HCT116 (cell line): ENCODE results near the gene RNF152. TPM values are rescaled to one million over a fixed set of nuclear protein-coding genes. Genes with fewer than 3 reads are reported as not detected.

Experiments
- ATAC-seq: fragments of 200-7000 bp; cut with Tn5 transposase; 2 replicates; pipeline ENCODE4 v1.9.1; 2020; ENCODE audit warnings: mild to moderate bottlenecking, moderate library complexity
- BruUV-seq: library from RNA; stranded (reverse); fragments of 400-500 nt; replicated peaks from 2 replicates; lab custom pipeline; 2021; lab: Mats Ljungman, UMichigan
- CTCF ChIA-PET: fragments of 300-600 bp; sonication (Branson Sonifier 250); formaldehyde crosslinking; loops from one replicate; lab custom pipeline; 2021; ENCODE audit warnings: antibody characterized with exemption; lab: Charles Lee
- POLR2A ChIA-PET: fragments of 300-600, 350-600 bp; sonication (Branson Sonifier 250); formaldehyde crosslinking; loops from one replicate; lab custom pipeline; 2021; ENCODE audit warnings: antibody characterized with exemption; lab: Charles Lee
- RAD21 ChIA-PET, 2 experiments: fragments of 300-600 bp; sonication (Branson Sonifier 250); formaldehyde crosslinking; loops; one replicate each; lab custom pipeline; 2023; ENCODE audit warnings: low total read pairs in 2 of 2; ENCODE audit not compliant: uncharacterized antibody in 2 of 2, unreplicated experiment in 2 of 2, low non-redundant PET in 1 of 2; lab: Charles Lee
- DNase-seq: peaks from one replicate; pipeline ENCODE4 v3.0.0-alpha.2; 2010; ENCODE audit warnings: low read depth, low spot score
- H2AFZ ChIP-seq: fragments of 200-600 bp; shearing (Covaris generic), sonication (generic); 2 replicates; pipeline ENCODE4 v1.6.1; 2017; ENCODE audit warnings: low read depth, mixed run types, mixed read lengths, antibody characterized with exemption, low read length; ENCODE audit not compliant: poor library complexity, severe bottlenecking
- H3K27ac ChIP-seq: 2 replicates; pipeline ENCODE4 v1.5.1; 2012; ENCODE audit warnings: low read depth, low read length
- H3K27me3 ChIP-seq: fragments of 200-600 bp; sonication (generic); 2 replicates; pipeline ENCODE4 v1.6.1; 2016; ENCODE audit warnings: mixed run types, low read length, mixed read lengths; ENCODE audit not compliant: insufficient read depth
- H3K36me3 ChIP-seq, 2 experiments: fragments of 200-500 bp in 1 of 2; fragments of 200-600 bp in 1 of 2; sonication (Bioruptor generic) in 1 of 2; sonication (generic) in 1 of 2; 2 replicates each; pipeline versions ENCODE4 v1.5.1 to v1.6.1; 2014 to 2016; ENCODE audit warnings: low read length in 2 of 2, inconsistent platforms in 1 of 2, mixed read lengths in 1 of 2, mixed run types in 1 of 2; ENCODE audit not compliant: insufficient read depth in 2 of 2, control insufficient read depth in 1 of 2
- H3K4me1 ChIP-seq, 2 experiments: fragments of 200-600 bp in 1 of 2; sonication (generic) in 1 of 2; 2 replicates each; pipeline versions ENCODE4 v1.5.1 to v1.6.1; 2012 to 2017; ENCODE audit warnings: low read length in 2 of 2, inconsistent platforms in 1 of 2, mild to moderate bottlenecking in 1 of 2, mixed read lengths in 1 of 2, mixed run types in 1 of 2, moderate library complexity in 1 of 2; ENCODE audit not compliant: insufficient read depth in 2 of 2, control insufficient read depth in 1 of 2
- H3K4me2 ChIP-seq: fragments of 200-600 bp; sonication (generic); 2 replicates; pipeline ENCODE4 v1.6.1; 2017; ENCODE audit warnings: mixed run types, low read length, mixed read lengths
- H3K4me3 ChIP-seq, 2 experiments: fragments of 200-600 bp in 1 of 2; sonication (generic) in 1 of 2; replicated peaks in 1 of 2; 2 replicates each; pipeline ENCODE4 v1.5.1; 2011 to 2016; ENCODE audit warnings: low read length in 2 of 2, control low read depth in 1 of 2, low read depth in 1 of 2, mild to moderate bottlenecking in 1 of 2, mixed read lengths in 1 of 2, mixed run types in 1 of 2
- H3K79me2 ChIP-seq: fragments of 200-600 bp; sonication (generic); 2 replicates; pipeline ENCODE4 v1.6.1; 2017; ENCODE audit warnings: mild to moderate bottlenecking, mixed run types, low read length, moderate library complexity, mixed read lengths; ENCODE audit not compliant: insufficient read depth
- H3K9ac ChIP-seq: fragments of 200-600 bp; sonication (generic); 2 replicates; pipeline ENCODE4 v1.6.1; 2016; ENCODE audit warnings: low read length, mixed read lengths
- H3K9me2 ChIP-seq: fragments of 200-600 bp; sonication (generic), shearing (Covaris generic); 2 replicates; pipeline ENCODE4 v1.6.1; 2017; ENCODE audit warnings: mixed run types, mild to moderate bottlenecking, moderate library complexity; ENCODE audit not compliant: insufficient read depth
- H3K9me3 ChIP-seq, 2 experiments: fragments of 200-500 bp in 1 of 2; fragments of 200-600 bp in 1 of 2; sonication (Bioruptor generic) in 1 of 2; sonication (generic) in 1 of 2; 2 replicates each; pipeline ENCODE4 v1.6.1; 2014 to 2017; ENCODE audit warnings: low read length in 2 of 2, mixed read lengths in 2 of 2, inconsistent platforms in 1 of 2, low read depth in 1 of 2, mild to moderate bottlenecking in 1 of 2, mixed run types in 1 of 2, moderate library complexity in 1 of 2; ENCODE audit not compliant: control insufficient read depth in 1 of 2, insufficient read depth in 1 of 2
- H4K20me1 ChIP-seq: fragments of 200-600 bp; sonication (generic), shearing (Covaris generic); 2 replicates; pipeline ENCODE4 v1.6.1; 2017; ENCODE audit warnings: mixed run types, mild to moderate bottlenecking, moderate library complexity; ENCODE audit not compliant: insufficient read depth
- CEBPB ChIP-seq: IDR thresholded peaks from 2 replicates; pipeline ENCODE4 v1.6.1; 2012; ENCODE audit warnings: low read depth
- EGR1 ChIP-seq: IDR thresholded peaks from 2 replicates; pipeline ENCODE4 v1.6.1; 2012; ENCODE audit warnings: low read depth
- ELF1 ChIP-seq: IDR thresholded peaks from 2 replicates; pipeline ENCODE4 v1.6.1; 2012; ENCODE audit warnings: low read depth, borderline replicate concordance
- EZH2phosphoT487 ChIP-seq: fragments of 200-600 bp; IDR thresholded peaks from 2 replicates; pipeline ENCODE4 v1.6.1; 2018; ENCODE audit warnings: antibody characterized with exemption, borderline replicate concordance
- POLR2A ChIP-seq: IDR thresholded peaks from 2 replicates; pipeline ENCODE4 v1.7.0; 2011; ENCODE audit warnings: borderline replicate concordance; ENCODE audit not compliant: insufficient read depth, insufficient read length; ENCODE audit errors: extremely low read depth
- POLR2AphosphoS5 ChIP-seq: IDR thresholded peaks from 2 replicates; pipeline ENCODE4 v1.6.1; 2011; ENCODE audit warnings: mild to moderate bottlenecking, low read depth, low read length, moderate library complexity
- SP1 ChIP-seq: IDR thresholded peaks from 2 replicates; pipeline ENCODE4 v1.6.1; 2012; ENCODE audit warnings: low read depth
- intact Hi-C: fragments of 100-400 bp; cut with micrococcal nuclease; formaldehyde crosslinking; loops from 2 replicates; pipeline ENCODE4 v1.10.0; 2022
- total RNA-seq: library from RNA; stranded (reverse); gene quantifications from one replicate; pipeline ENCODE4 v1.2.1, GENCODE V29; 2021; ENCODE audit not compliant: unreplicated experiment
- TF ChIP-seq, protein P1 (sequence below): IDR thresholded peaks from 2 replicates; pipeline ENCODE4 v1.6.1; 2012; ENCODE audit warnings: low read depth
- TF ChIP-seq, protein P2 (sequence below): IDR thresholded peaks from 2 replicates; pipeline ENCODE4 v1.6.1; 2012

Gene RNF152
- total RNA-seq, 1 experiment from 2014 or later, result 0.47 TPM

DNA sequence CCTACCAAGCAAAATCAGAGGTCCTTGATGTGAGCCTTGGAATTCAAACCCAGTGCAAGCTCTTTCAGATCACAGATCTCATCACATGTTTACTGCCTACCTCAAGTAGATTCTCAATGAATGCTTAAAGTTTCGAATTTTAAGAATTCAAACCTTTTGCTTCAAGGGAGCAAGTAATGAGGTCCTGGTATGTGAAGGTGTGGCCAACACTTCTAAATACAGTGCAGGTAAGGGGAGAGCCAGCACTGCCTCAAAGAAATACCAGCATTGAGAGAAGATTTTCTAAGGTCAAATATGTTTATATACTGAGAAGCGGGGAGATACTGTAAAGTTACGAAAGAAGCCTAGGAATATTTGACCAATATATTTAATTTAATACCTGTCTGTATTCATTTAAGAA is 19.7 kb upstream of the RNF152 start (continued):
- TF ChIP-seq, protein P1, sequence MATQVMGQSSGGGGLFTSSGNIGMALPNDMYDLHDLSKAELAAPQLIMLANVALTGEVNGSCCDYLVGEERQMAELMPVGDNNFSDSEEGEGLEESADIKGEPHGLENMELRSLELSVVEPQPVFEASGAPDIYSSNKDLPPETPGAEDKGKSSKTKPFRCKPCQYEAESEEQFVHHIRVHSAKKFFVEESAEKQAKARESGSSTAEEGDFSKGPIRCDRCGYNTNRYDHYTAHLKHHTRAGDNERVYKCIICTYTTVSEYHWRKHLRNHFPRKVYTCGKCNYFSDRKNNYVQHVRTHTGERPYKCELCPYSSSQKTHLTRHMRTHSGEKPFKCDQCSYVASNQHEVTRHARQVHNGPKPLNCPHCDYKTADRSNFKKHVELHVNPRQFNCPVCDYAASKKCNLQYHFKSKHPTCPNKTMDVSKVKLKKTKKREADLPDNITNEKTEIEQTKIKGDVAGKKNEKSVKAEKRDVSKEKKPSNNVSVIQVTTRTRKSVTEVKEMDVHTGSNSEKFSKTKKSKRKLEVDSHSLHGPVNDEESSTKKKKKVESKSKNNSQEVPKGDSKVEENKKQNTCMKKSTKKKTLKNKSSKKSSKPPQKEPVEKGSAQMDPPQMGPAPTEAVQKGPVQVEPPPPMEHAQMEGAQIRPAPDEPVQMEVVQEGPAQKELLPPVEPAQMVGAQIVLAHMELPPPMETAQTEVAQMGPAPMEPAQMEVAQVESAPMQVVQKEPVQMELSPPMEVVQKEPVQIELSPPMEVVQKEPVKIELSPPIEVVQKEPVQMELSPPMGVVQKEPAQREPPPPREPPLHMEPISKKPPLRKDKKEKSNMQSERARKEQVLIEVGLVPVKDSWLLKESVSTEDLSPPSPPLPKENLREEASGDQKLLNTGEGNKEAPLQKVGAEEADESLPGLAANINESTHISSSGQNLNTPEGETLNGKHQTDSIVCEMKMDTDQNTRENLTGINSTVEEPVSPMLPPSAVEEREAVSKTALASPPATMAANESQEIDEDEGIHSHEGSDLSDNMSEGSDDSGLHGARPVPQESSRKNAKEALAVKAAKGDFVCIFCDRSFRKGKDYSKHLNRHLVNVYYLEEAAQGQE, result no peak

DNA sequence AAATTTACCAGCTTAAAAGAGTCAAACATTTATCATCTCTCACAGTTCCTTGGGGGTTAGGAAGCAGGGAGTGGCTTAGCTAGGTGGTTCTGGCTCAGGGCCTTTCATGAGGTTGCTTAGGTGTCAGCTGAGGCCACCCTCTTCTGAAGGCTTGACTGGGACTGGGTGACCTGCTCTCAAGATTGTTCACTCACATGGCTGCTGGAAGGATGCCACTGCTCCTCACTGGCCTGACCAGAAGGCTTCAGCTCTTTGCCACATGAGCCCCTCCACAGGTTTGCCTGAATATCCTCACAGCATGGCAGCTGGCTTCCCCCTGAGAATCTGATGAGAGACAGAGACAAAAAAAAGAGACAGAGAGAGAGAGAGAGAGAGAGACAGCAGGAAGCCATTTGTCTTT is 17.3 kb upstream of the RNF152 start:
- Histone ChIP-seq H3K36me3 (no peaks in the 10 kb centered on the region), H2AFZ (no peak overlapping the region), H3K4me2 (no peak overlapping the region), H3K9ac (no peak overlapping the region), H3K27ac (no peak overlapping the region), H3K4me1 (no peaks in the 10 kb centered on the region), H3K79me2 (no peaks in the 10 kb centered on the region), H3K4me3 (no peak overlapping the region), H3K9me2 (no peaks in the 10 kb centered on the region), H4K20me1 (no peaks in the 10 kb centered on the region), H3K9me3 (no peaks in the 10 kb centered on the region), H3K27me3 (no peaks in the 10 kb centered on the region)
- RAD21 ChIA-PET, result no interaction called here
- CTCF ChIA-PET, result no interaction called here
- intact Hi-C loops, result no loop called here
- POLR2A ChIA-PET, result no interaction called here
- TF ChIP-seq ELF1 (no peak), EGR1 (no peak)
- BruUV-seq, result no TSS peak
- DNase-seq (no peak), ATAC-seq (no peak)

DNA sequence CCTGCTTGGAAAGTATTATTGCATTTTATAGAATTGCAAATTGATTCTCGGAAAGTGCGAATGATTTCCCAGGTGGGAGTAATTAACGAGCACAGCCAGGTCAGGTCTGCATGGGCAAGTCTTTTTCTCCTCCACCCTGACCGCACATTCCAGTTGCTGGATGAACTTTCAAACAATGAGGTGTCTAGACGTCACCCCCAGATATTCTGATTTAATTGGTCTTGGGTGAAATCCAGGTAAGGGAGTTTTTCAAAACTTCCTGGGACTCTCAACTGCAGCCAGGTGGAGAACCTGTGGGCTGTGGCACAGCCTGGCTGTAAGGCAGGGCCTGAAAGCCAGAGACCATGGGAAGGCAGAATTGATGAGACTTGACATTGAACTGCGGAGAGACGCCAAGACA is 15.9 kb upstream of the RNF152 start:
- Histone ChIP-seq H4K20me1 (no peaks in the 10 kb centered on the region), H3K4me1 (no peaks in the 10 kb centered on the region), H3K79me2 (no peaks in the 10 kb centered on the region), H3K9me2 (no peaks in the 10 kb centered on the region), H3K9ac (no peak overlapping the region), H3K27me3 (no peaks in the 10 kb centered on the region), H3K4me3 (no peak overlapping the region), H3K27ac (no peak overlapping the region), H3K4me2 (no peak overlapping the region), H2AFZ (no peak overlapping the region), H3K9me3 (no peaks in the 10 kb centered on the region), H3K36me3 (no peaks in the 10 kb centered on the region)
- no peak for ATAC-seq
- ChIA-PET RAD21 (no interaction called here), CTCF (no interaction called here), POLR2A (no interaction called here)
- intact Hi-C loops, result no loop called here
- no TSS peak for BruUV-seq
- DNase-seq, result no peak
- TF ChIP-seq, protein P2, sequence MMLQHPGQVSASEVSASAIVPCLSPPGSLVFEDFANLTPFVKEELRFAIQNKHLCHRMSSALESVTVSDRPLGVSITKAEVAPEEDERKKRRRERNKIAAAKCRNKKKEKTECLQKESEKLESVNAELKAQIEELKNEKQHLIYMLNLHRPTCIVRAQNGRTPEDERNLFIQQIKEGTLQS, result no peak
- TF ChIP-seq POLR2A (no peak), SP1 (no peak), CEBPB (no peak), EZH2phosphoT487 (no peak), EGR1 (no peak), POLR2AphosphoS5 (no peak), ELF1 (no peak)
- TF ChIP-seq, protein P1, result no peak
